Measurements from ENCODE around the gene ERF.
A peak's percentile ranks its signal among the peaks of the same experiment; 100 is the strongest.

The ERF gene

GRCh38 chr19:42249769-42250168 is 5.2 kb downstream of the ERF start:
- no peak overlapping the region for H3K27ac ChIP-seq
- TF ChIP-seq, protein P1, sequence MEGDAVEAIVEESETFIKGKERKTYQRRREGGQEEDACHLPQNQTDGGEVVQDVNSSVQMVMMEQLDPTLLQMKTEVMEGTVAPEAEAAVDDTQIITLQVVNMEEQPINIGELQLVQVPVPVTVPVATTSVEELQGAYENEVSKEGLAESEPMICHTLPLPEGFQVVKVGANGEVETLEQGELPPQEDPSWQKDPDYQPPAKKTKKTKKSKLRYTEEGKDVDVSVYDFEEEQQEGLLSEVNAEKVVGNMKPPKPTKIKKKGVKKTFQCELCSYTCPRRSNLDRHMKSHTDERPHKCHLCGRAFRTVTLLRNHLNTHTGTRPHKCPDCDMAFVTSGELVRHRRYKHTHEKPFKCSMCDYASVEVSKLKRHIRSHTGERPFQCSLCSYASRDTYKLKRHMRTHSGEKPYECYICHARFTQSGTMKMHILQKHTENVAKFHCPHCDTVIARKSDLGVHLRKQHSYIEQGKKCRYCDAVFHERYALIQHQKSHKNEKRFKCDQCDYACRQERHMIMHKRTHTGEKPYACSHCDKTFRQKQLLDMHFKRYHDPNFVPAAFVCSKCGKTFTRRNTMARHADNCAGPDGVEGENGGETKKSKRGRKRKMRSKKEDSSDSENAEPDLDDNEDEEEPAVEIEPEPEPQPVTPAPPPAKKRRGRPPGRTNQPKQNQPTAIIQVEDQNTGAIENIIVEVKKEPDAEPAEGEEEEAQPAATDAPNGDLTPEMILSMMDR (conservative IDR thresholded peaks at IDR 0.05): no peak

GRCh38 chr19:42249149-42249750 is 5.7 kb downstream of the ERF start:
- H3K27ac ChIP-seq: no peak overlapping the region
- TF ChIP-seq, protein P1 (conservative IDR thresholded peaks at IDR 0.05): no peak

DNA sequence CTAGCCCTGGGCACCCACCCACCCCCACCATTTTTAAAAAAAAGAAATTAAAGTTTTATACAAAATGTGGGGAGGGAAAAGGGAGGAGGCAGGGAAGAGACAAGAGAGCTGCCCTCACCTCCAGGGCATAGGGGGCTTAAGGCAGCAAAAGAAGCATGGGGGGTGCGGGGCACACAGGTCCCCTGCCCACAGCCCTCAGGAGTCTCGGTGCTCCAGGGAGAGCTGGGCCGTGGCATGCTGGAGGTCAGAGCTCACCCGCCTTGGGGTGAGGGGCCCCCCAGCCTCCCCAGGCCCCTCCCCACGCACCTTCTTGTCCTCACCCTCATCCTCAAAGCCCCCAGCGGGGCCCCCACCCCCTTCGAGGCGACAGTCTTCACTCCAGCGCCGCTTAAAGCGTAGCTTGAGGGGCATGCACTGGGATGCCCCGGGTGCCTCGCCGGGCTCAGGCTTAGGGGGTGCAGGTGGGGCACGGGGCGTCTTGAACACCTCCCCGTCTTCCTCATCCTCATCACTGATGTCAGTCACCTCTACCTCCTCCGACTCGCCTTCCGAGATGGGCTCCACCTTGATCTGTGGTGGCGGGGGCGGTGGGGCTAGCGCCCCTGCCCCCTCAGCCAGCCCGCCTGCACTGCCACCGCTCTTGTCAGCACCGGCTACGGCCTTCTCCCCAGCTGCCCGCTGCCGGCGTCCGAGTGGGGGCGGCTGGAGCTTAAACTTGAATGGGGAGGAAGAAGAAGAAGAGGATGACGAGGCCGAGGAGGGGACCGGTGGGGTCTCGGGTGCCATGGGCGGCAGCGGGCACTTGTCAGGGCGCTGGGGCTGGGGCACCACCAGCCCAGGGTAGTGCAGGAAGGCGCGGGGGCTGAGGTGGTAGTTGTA is 6.4 kb downstream of the ERF start:
- TF ChIP-seq, protein P1 (conservative IDR thresholded peaks at IDR 0.05): no peak
- H3K27ac ChIP-seq: no peak overlapping the region

GRCh38 chr19:42247640-42248199 is 7.2 kb downstream of the ERF start:
- H3K27ac ChIP-seq: no peak overlapping the region
- TF ChIP-seq, protein P1 (conservative IDR thresholded peaks at IDR 0.05): no peak

- no peak overlapping the region for H3K27ac ChIP-seq
- TF ChIP-seq, protein P1 (conservative IDR thresholded peaks at IDR 0.05): no peak
Observed at GRCh38 chr19:42246922-42247639, 7.8 kb downstream of the ERF start.

- H3K27ac ChIP-seq: no peak overlapping the region
- TF ChIP-seq, protein P1 (conservative IDR thresholded peaks at IDR 0.05): peak; percentile 47; the same call in 1 of the 2 replicates
Observed at GRCh38 chr19:42246143-42246921, 8.6 kb downstream of the ERF start.
